ENCODE measurements around the gene DYNC2H1. TPM values are rescaled to one million over a fixed set of nuclear protein-coding genes. Genes with fewer than 3 reads are reported as not detected.

Gene DYNC2H1
- total RNA-seq, 3 donors from 2014 or later, result 36.7 to 46.2 (median 40.3) TPM

DNA sequence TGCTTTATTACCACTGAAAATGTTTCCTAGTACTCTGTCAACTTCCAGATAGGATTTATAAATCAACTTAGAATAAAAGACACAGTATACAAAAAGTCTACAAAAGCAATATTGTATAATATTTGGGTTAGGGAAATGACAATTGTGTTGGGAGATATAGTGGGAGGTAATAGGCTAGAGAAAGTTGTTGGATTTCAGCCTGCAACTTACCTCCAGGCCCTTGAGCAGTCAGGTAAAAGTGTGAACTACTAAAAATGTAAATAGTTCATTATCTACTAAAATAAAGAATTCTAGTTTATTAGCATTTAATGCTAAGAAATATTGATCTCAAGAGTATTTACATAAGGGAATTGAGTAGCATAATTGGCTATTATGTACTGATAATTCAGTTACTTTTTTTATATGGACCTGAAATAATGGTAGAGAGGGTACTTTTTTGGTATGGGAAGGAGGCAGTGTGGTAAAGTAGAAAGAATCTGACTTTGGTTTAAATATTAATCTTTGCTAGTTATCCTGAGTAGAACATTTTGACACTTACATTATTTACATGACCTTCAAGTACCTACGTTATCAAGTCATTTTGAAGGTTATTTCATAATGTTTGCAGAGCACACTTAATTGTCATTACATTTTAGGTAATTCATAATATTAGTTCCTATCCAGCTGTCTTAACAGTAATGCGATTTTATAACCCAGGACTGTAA lies 55.0 kb downstream of the DYNC2H1 start:
- H3K4me1 ChIP-seq, result no peaks in the 10 kb centered on the region
- no peaks in the 10 kb centered on the region for H3K9me3 ChIP-seq
- no peaks in the 10 kb centered on the region for H3K27me3 ChIP-seq
- no peak overlapping the region for H3K4me3 ChIP-seq
- intact Hi-C loops (cut with DNase I; ENCODE audit: low total_unique reads), result no loop called here
- H3K27ac ChIP-seq, result no peak overlapping the region
- DNase-seq (ENCODE audit: low spot score in 2 of 2), result no peak
- TF ChIP-seq, protein P1, sequence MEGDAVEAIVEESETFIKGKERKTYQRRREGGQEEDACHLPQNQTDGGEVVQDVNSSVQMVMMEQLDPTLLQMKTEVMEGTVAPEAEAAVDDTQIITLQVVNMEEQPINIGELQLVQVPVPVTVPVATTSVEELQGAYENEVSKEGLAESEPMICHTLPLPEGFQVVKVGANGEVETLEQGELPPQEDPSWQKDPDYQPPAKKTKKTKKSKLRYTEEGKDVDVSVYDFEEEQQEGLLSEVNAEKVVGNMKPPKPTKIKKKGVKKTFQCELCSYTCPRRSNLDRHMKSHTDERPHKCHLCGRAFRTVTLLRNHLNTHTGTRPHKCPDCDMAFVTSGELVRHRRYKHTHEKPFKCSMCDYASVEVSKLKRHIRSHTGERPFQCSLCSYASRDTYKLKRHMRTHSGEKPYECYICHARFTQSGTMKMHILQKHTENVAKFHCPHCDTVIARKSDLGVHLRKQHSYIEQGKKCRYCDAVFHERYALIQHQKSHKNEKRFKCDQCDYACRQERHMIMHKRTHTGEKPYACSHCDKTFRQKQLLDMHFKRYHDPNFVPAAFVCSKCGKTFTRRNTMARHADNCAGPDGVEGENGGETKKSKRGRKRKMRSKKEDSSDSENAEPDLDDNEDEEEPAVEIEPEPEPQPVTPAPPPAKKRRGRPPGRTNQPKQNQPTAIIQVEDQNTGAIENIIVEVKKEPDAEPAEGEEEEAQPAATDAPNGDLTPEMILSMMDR (IDR thresholded peaks at IDR 0.05), result no peak
- no peak for TF ChIP-seq POLR2A (IDR thresholded peaks at IDR 0.05)
- TF ChIP-seq POLR2AphosphoS5 (IDR thresholded peaks at IDR 0.05), result no peak
- no peaks in the 10 kb centered on the region for H3K36me3 ChIP-seq

DNA sequence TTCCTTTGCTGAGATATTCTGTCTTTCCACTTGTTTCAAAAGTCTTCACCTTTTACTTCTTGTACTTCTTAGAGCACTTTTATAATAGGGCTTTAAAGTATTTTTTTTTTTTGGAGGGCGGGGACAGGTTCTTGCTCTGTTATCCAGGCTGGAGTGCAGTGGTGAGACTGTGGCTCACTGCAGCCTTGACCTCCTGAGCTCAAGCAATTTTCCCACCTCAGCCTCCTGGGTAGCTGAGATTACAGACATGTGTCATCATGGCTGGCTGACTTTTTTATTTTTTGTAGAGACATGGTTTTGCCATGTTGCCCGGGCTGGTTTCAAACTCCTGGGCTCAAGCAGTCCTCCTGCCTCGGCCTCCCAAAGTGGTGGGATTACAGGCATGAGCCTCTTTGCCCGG lies 57.9 kb downstream of the DYNC2H1 start:
- Histone ChIP-seq H3K4me3 (no peak overlapping the region), H3K27me3 (no peaks in the 10 kb centered on the region), H3K27ac (no peak overlapping the region), H3K36me3 (no peaks in the 10 kb centered on the region), H3K9me3 (no peaks in the 10 kb centered on the region), H3K4me1 (no peaks in the 10 kb centered on the region)
- intact Hi-C loops (cut with DNase I; ENCODE audit: low total_unique reads), result no loop called here
- DNase-seq (ENCODE audit: low spot score in 2 of 2), result no peak
- TF ChIP-seq, protein P1 (IDR thresholded peaks at IDR 0.05), result no peak
- no peak for TF ChIP-seq POLR2AphosphoS5 (IDR thresholded peaks at IDR 0.05)
- TF ChIP-seq POLR2A (IDR thresholded peaks at IDR 0.05), result no peak

GRCh38 chr11:103170865-103171264 lies 61.6 kb downstream of the DYNC2H1 start:
- intact Hi-C loops (cut with DNase I; ENCODE audit: low total_unique reads), result no loop called here
- H3K9me3 ChIP-seq, result no peaks in the 10 kb centered on the region
- H3K36me3 ChIP-seq, result no peaks in the 10 kb centered on the region

DNA sequence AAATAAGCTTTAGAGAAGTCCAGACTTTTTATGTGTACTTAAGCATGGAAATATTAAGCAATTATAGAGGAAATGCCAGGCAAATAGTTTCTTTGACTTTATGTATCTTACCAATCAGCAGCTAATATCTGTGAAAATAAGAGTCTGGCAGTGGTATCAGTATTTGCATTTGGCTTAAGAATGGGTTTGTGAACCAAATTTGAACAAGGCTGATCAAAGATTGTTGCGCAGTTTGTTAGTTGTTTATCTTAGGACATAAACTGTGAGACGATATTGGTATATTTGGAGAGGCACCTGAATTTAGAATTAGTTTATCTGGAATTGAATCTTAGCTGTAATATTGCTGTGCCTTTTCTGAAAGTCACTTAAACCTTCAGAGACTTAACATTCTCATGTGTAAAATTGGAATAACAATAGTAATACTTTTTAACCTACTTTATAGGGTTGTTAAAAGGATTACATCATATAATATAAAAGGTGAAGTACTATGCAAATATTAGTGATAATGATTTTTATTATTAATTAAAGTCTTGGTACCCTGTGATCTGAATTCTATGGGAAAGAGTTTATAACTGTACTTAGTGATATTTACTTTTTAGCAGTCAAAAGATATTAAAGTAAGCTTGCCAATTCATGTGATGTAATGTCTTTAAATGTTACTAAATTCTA lies 66.4 kb downstream of the DYNC2H1 start:
- intact Hi-C loops (cut with DNase I; ENCODE audit: low total_unique reads), result no loop called here
- Histone ChIP-seq H3K27ac (no peak overlapping the region), H3K27me3 (no peaks in the 10 kb centered on the region), H3K9me3 (no peaks in the 10 kb centered on the region), H3K36me3 (no peaks in the 10 kb centered on the region), H3K4me1 (no peaks in the 10 kb centered on the region), H3K4me3 (no peak overlapping the region)
- TF ChIP-seq POLR2AphosphoS5 (IDR thresholded peaks at IDR 0.05), result no peak
- TF ChIP-seq POLR2A (IDR thresholded peaks at IDR 0.05), result no peak
- TF ChIP-seq, protein P1 (IDR thresholded peaks at IDR 0.05), result no peak
- DNase-seq (ENCODE audit: low spot score in 2 of 2), result no peak

More at GRCh38 chr11:103170865-103171264, 61.6 kb downstream of the DYNC2H1 start:
- no peak for DNase-seq (ENCODE audit: low spot score in 2 of 2)
- H3K4me1 ChIP-seq, result no peaks in the 10 kb centered on the region
- no peak for TF ChIP-seq POLR2AphosphoS5 (IDR thresholded peaks at IDR 0.05)
- H3K27me3 ChIP-seq, result no peaks in the 10 kb centered on the region
- H3K4me3 ChIP-seq, result no peak overlapping the region
- no peak overlapping the region for H3K27ac ChIP-seq

GRCh38 chr11:103183981-103184611 lies 74.9 kb downstream of the DYNC2H1 start:
- Histone ChIP-seq H3K27me3 (no peaks in the 10 kb centered on the region), H3K27ac (no peak overlapping the region), H3K36me3 (no peaks in the 10 kb centered on the region), H3K4me3 (no peak overlapping the region), H3K9me3 (no peaks in the 10 kb centered on the region), H3K4me1 (no peaks in the 10 kb centered on the region)
- DNase-seq (ENCODE audit: low spot score in 2 of 2), result no peak
- intact Hi-C loops (cut with DNase I; ENCODE audit: low total_unique reads), result no loop called here
- TF ChIP-seq POLR2AphosphoS5 (IDR thresholded peaks at IDR 0.05) (no peak), POLR2A (IDR thresholded peaks at IDR 0.05) (no peak)
- TF ChIP-seq, protein P1 (IDR thresholded peaks at IDR 0.05), result no peak
